Heart left ventricle (tissue), 16 donors: ENCODE data around the gene LIPT2. TPM values are rescaled to one million over a fixed set of nuclear protein-coding genes. Genes with fewer than 3 reads are reported as not detected.

Source experiments
- ATAC-seq, 4 donors: fragments of 200-7000 bp; cut with Tn5 transposase; one replicate each; pipeline ENCODE4 v1.9.1; 2020 to 2022; ENCODE audit warnings: moderate library complexity in 4 of 4, mild to moderate bottlenecking in 3 of 4, moderate number of reproducible peaks in 1 of 4
- DNase-seq, 5 donors: peaks; one replicate each; pipeline ENCODE4 v3.0.0-alpha.2; 2020
- H3K27ac ChIP-seq, 12 donors: fragments of 200-600 bp; sonication (generic) in 4 of 12; one replicate each; pipeline versions ENCODE4 v1.5.0 to v1.8.0; 2016 to 2022; ENCODE audit warnings: mild to moderate bottlenecking in 2 of 12
- H3K27me3 ChIP-seq, 9 donors: fragments of 200-600 bp; sonication (generic) in 2 of 9; one replicate each; pipeline versions ENCODE4 v1.5.1 to v1.8.0; 2016 to 2022; ENCODE audit warnings: mild to moderate bottlenecking in 3 of 9
- H3K36me3 ChIP-seq, 9 donors: fragments of 200-600 bp; sonication (generic) in 2 of 9; one replicate each; pipeline versions ENCODE4 v1.5.0 to v1.8.0; 2018 to 2022; ENCODE audit warnings: mild to moderate bottlenecking in 2 of 9
- H3K4me1 ChIP-seq, 12 donors: fragments of 200-600 bp; sonication (generic) in 4 of 12; one replicate each; pipeline versions ENCODE4 v1.5.0 to v1.8.0; 2016 to 2022; ENCODE audit warnings: mild to moderate bottlenecking in 3 of 12
- H3K4me3 ChIP-seq, 12 donors: fragments of 200-600 bp; sonication (generic) in 4 of 12; one replicate each; pipeline versions ENCODE4 v1.5.0 to v1.8.0; 2017 to 2022; ENCODE audit warnings: mild to moderate bottlenecking in 9 of 12, moderate library complexity in 4 of 12
- H3K9me3 ChIP-seq, 12 donors: fragments of 200-600 bp; sonication (generic) in 4 of 12; one replicate each; pipeline versions ENCODE4 v1.5.0 to v1.8.0; 2016 to 2022; ENCODE audit warnings: mild to moderate bottlenecking in 1 of 12
- CTCF ChIP-seq, 12 donors: fragments of 200-600 bp; sonication (generic) in 4 of 12; IDR thresholded peaks; one replicate each; pipeline versions ENCODE4 v1.5.0 to v1.8.0; 2018 to 2022; ENCODE audit warnings: antibody characterized with exemption in 12 of 12, mild to moderate bottlenecking in 5 of 12
- POLR2A ChIP-seq, 2 donors: fragments of 450-650 bp; IDR thresholded peaks; one replicate each; pipeline ENCODE4 v1.6.1; 2017; ENCODE audit warnings: antibody characterized with exemption in 2 of 2, mild to moderate bottlenecking in 2 of 2, moderate library complexity in 2 of 2
- WGBS, 4 donors: extraction: QIAGEN DNeasy Blood & Tissue Kit in 2 of 4; methylation state at CpG; one replicate each; pipeline versions ENCODE4 v1.1.5 to v1.1.7; 2013 to 2018; 5-methylcytosine and 5-hydroxymethylcytosine counted together
- intact Hi-C, 10 donors: fragments of 100-400 bp; cut with DNase I; formaldehyde crosslinking; loops; one replicate each; pipeline versions ENCODE4 v1.11.1 to v1.14.2; 2022
- polyA plus RNA-seq, 2 donors: library from polyadenylated mRNA; stranded (reverse); fragments of 200-250 nt; gene quantifications; one replicate each; pipeline ENCODE4 v1.2.3, GENCODE V29; 2013
- total RNA-seq, 9 donors: library from RNA; depleted of rRNA in 2 of 9; stranded (reverse); fragments of >200 nt in 2 of 9; fragmentation: NEBNext Ultra II Directional in 3 of 9; extraction: Animal tissue kit (Norgen Biotek cat#: 25700) in 3 of 9; gene quantifications; one replicate each; pipeline versions ENCODE4 v1.1.0 to v1.2.4, GENCODE V29; 2016 to 2023
- donor health status: ischemic (EF 13 %, LVEDD 7.1; RV severe dilation, severe dysfunction).
- donor health status: healthy with polysubstance abuse.
- donor health status: DM: no; HTN: yes; CAD: no.
- donor health status: DM: no; HTN: no; CAD: no.
- donor health status: ischemic (EF 25% LVEDD 6.9; RV normal size, moderate dysfunction).
- donor health status: ischemic (EF 25% LVEDD 5.7; RV mildly dilated, moderate dysfunction).
- donor health status: healthy.
- donor health status: DM: yes; HTN: yes; CAD: no.
- donor health status: ischemic (EF 35%, LVEDD 5.7; RV mildly dilated, moderate dysfunction).
- donor health status: nonischemic (EF 11% LVEDD 7.7; RV severe dilation, severe dysfunction).
- donor health status: DM: yes; HTN: yes; CAD: no.
- donor health status: PGD.
- donor health status: ischemic (EF 29% LVEDD 5.4; RV normal size, mild dysfunction).
- donor health status: nonischemic (EF 23%, LVEDD 6.1; RV moderate dilation, normal function).

Gene LIPT2
- total and polyA plus RNA-seq, 11 donors: 0.64 to 3.9 (median 1.4) TPM

- Histone ChIP-seq H3K4me3 (peak overlapping the region in 1 of 12 donors; percentile 71), H3K27me3 (peaks cover 0 to 6% (median 0%) of the 10 kb centered on the region in 9 donors), H3K9me3 (no peaks in the 10 kb centered on the region), H3K27ac (no peak overlapping the region), H3K36me3 (peaks cover 0 to 1% (median 0%) of the 10 kb centered on the region in 9 donors), H3K4me1 (peaks cover 0 to 45% (median 16%) of the 10 kb centered on the region in 12 donors)
- no peak for DNase-seq
- no peak for TF ChIP-seq CTCF (IDR thresholded peaks at IDR 0.05)
- no peak for TF ChIP-seq POLR2A (IDR thresholded peaks at IDR 0.05)
- ATAC-seq: no peak
- intact Hi-C loops: no loop called here
- WGBS, 4 donors: 61 to 70% (median 65%) methylated on average over 2 of the region's 2 CpGs
Observed at GRCh38 chr11:74465291-74465708, 28.2 kb downstream of the LIPT2 start.

- 94 to 96% (median 95%) methylated on average over 1 of the region's 1 CpG for WGBS, 4 donors
Observed at GRCh38 chr11:74464746-74465145, 28.8 kb downstream of the LIPT2 start.

GRCh38 chr11:74463216-74463615 lies 30.3 kb downstream of the LIPT2 start:
- no peak for TF ChIP-seq CTCF (IDR thresholded peaks at IDR 0.05)
- TF ChIP-seq POLR2A (IDR thresholded peaks at IDR 0.05): no peak
- H3K27me3 ChIP-seq: peaks cover 0 to 6% (median 0%) of the 10 kb centered on the region in 9 donors
- no peak for ATAC-seq
- WGBS, 4 donors: 81 to 100% (median 96%) methylated on average over 1 of the region's 1 CpG
- intact Hi-C loops: no loop called here
- H3K4me1 ChIP-seq: peaks cover 0 to 45% (median 13%) of the 10 kb centered on the region in 12 donors
- no peak for DNase-seq
- H3K4me3 ChIP-seq: no peak overlapping the region
- peaks cover 0 to 4% (median 0%) of the 10 kb centered on the region in 9 donors for H3K36me3 ChIP-seq
- H3K27ac ChIP-seq: peak overlapping the region in 1 of 12 donors; percentile 93
- no peaks in the 10 kb centered on the region for H3K9me3 ChIP-seq

More at GRCh38 chr11:74464746-74465145, 28.8 kb downstream of the LIPT2 start:
- Histone ChIP-seq H3K9me3 (no peaks in the 10 kb centered on the region), H3K36me3 (peaks cover 0 to 3% (median 0%) of the 10 kb centered on the region in 9 donors), H3K4me1 (peaks cover 0 to 50% (median 16%) of the 10 kb centered on the region in 12 donors), H3K4me3 (no peak overlapping the region), H3K27ac (no peak overlapping the region), H3K27me3 (peaks cover 0 to 6% (median 0%) of the 10 kb centered on the region in 9 donors)
- DNase-seq (no peak), ATAC-seq (no peak)
- TF ChIP-seq POLR2A (IDR thresholded peaks at IDR 0.05) (no peak), CTCF (IDR thresholded peaks at IDR 0.05) (no peak)
- intact Hi-C loops: no loop called here

- Histone ChIP-seq H3K27me3 (peaks cover 0 to 3% (median 0%) of the 10 kb centered on the region in 9 donors), H3K4me3 (peak overlapping the region in 2 of 12 donors; percentile 46 to 56), H3K36me3 (peaks cover 0 to 4% (median 0%) of the 10 kb centered on the region in 9 donors), H3K4me1 (peaks cover 0 to 39% (median 9%) of the 10 kb centered on the region in 12 donors), H3K27ac (peak overlapping the region in 8 of 12 donors; percentile 11 to 93 (median 59)), H3K9me3 (no peaks in the 10 kb centered on the region)
- no peak for ATAC-seq
- DNase-seq: no peak
- WGBS, 4 donors: 76 to 86% (median 80%) methylated on average over 5 of the region's 5 CpGs
- TF ChIP-seq CTCF (IDR thresholded peaks at IDR 0.05): no peak
- TF ChIP-seq POLR2A (IDR thresholded peaks at IDR 0.05): no peak
- intact Hi-C loops: no loop called here
Observed at GRCh38 chr11:74462631-74463030, 30.9 kb downstream of the LIPT2 start.
